A549 (cell line): ENCODE results near the gene GSTO1. TPM values are rescaled to one million over a fixed set of nuclear protein-coding genes. Genes with fewer than 3 reads are reported as not detected.

ENCODE experiments used
- ATAC-seq, 2 experiments: fragments of 200-7000 bp in 1 of 2; fragments of >200 bp in 1 of 2; cut with Nextera tagmentation in 1 of 2; cut with Tn5 transposase in 1 of 2; 3 replicates each; pipeline versions ENCODE4 v1.8.0 to v1.9.1; 2018 to 2020; ENCODE audit warnings: mild to moderate bottlenecking in 1 of 2, moderate library complexity in 1 of 2
- CTCF ChIA-PET: fragments of 300-600 bp; sonication (Branson Sonifier 250); formaldehyde crosslinking; extraction: SDS; loops from one replicate; lab custom pipeline; 2021; ENCODE audit warnings: antibody characterized with exemption, inconsistent platforms; lab: Yijun Ruan, JAX
- POLR2A ChIA-PET: fragments of 350-600 bp; formaldehyde crosslinking; extraction: SDS; loops from one replicate; lab custom pipeline; 2021; ENCODE audit warnings: antibody characterized with exemption, inconsistent platforms; lab: Yijun Ruan, JAX
- DNase-seq, 2 experiments: peaks; one replicate each; pipeline versions ENCODE4 v3.0.0 to v3.0.0-alpha.2; 2011 to 2016; ENCODE audit warnings: low read depth in 1 of 2, low spot score in 1 of 2
- FAIRE-seq: peaks from 2 replicates; lab custom pipeline; 2011; peaks lifted over from hg19 to GRCh38; lab: Jason Lieb, UNC
- H3K27ac ChIP-seq, 2 experiments: fragments of >200 bp; sonication (Bioruptor Twin); formaldehyde crosslinking; 3 replicates each; pipeline ENCODE4 v1.5.1; 2016 to 2017
- H3K4me1 ChIP-seq: fragments of >200 bp; sonication (Bioruptor Twin); formaldehyde crosslinking; 3 replicates; pipeline ENCODE4 v1.6.1; 2016
- H3K4me2 ChIP-seq: fragments of >200 bp; sonication (Bioruptor Twin); formaldehyde crosslinking; 3 replicates; pipeline ENCODE4 v1.6.1; 2016
- H3K4me3 ChIP-seq: fragments of >200 bp; sonication (Bioruptor Twin); formaldehyde crosslinking; 3 replicates; pipeline ENCODE4 v1.5.1; 2016
- H3K9me3 ChIP-seq: fragments of >200 bp; sonication (Bioruptor Twin); formaldehyde crosslinking; 3 replicates; pipeline ENCODE4 v1.6.1; 2016
- CHD2 ChIP-seq: fragments of 150-350 bp; IDR thresholded peaks from 2 replicates; pipeline ENCODE4 v1.6.1; 2014; ENCODE audit warnings: low read length; ENCODE audit not compliant: partially characterized antibody
- FOXS1 ChIP-seq: fragments of 250-450 bp; sonication (Bioruptor Pico); IDR thresholded peaks from 2 replicates; pipeline ENCODE4 v1.5.0; 2020; ENCODE audit warnings: mild to moderate bottlenecking, moderate library complexity
- HOXB13 ChIP-seq: fragments of 250-450 bp; sonication (Bioruptor Pico); IDR thresholded peaks from 2 replicates; pipeline ENCODE4 v1.5.0; 2020; ENCODE audit warnings: low read depth, mild to moderate bottlenecking, moderate library complexity
- JUN ChIP-seq, 2 experiments: fragments of >200 bp; sonication (Bioruptor Twin); formaldehyde crosslinking; IDR thresholded peaks; 2 replicates in 1 of 2; 3 replicates in 1 of 2; pipeline ENCODE4 v1.6.1; 2016 to 2017
- KDM5A ChIP-seq: fragments of 200-600 bp; sonication (generic); IDR thresholded peaks from 2 replicates; pipeline ENCODE4 v1.6.1; 2016; ENCODE audit warnings: antibody characterized with exemption, mild to moderate bottlenecking
- MAFK ChIP-seq: fragments of 450-650 bp; IDR thresholded peaks from 2 replicates; pipeline ENCODE4 v1.6.1; 2014; ENCODE audit not compliant: partially characterized antibody
- NPAS2 ChIP-seq: fragments of 250-450 bp; sonication (Bioruptor Pico); IDR thresholded peaks from 2 replicates; pipeline ENCODE4 v1.8.0; 2022; ENCODE audit warnings: mild to moderate bottlenecking, moderate library complexity, borderline replicate concordance
- PHF8 ChIP-seq: fragments of 200-600 bp; sonication (generic); IDR thresholded peaks from 2 replicates; pipeline ENCODE4 v1.6.1; 2016; ENCODE audit warnings: low read depth, mild to moderate bottlenecking, antibody characterized with exemption, moderate library complexity, borderline replicate concordance
- POLR2A ChIP-seq: IDR thresholded peaks from 2 replicates; pipeline ENCODE4 v1.6.1; 2012; ENCODE audit warnings: mild to moderate bottlenecking, low read length
- RFX5 ChIP-seq: fragments of 450-650 bp; IDR thresholded peaks from 2 replicates; pipeline ENCODE4 v1.7.1; 2014; ENCODE audit warnings: antibody characterized with exemption, mild to moderate bottlenecking, moderate library complexity
- RNF2 ChIP-seq: fragments of 200-600 bp; sonication (generic); IDR thresholded peaks from 2 replicates; pipeline ENCODE4 v1.6.1; 2016; ENCODE audit warnings: low read depth, mild to moderate bottlenecking, antibody characterized with exemption, moderate library complexity, borderline replicate concordance
- SMC3 ChIP-seq: fragments of >200 bp; sonication (Bioruptor Twin); formaldehyde crosslinking; IDR thresholded peaks from 3 replicates; pipeline ENCODE4 v1.6.1; 2018; ENCODE audit warnings: inconsistent platforms
- SREBF2 ChIP-seq: fragments of 450-650 bp; IDR thresholded peaks from 2 replicates; pipeline ENCODE4 v1.6.1; 2014; ENCODE audit warnings: mild to moderate bottlenecking, moderate library complexity
- ZNF302 ChIP-seq: fragments of 250-450 bp; sonication (Bioruptor Pico); IDR thresholded peaks from 2 replicates; pipeline ENCODE4 v1.9.0; 2021; ENCODE audit warnings: inconsistent platforms, mild to moderate bottlenecking, moderate library complexity
- ZSCAN20 ChIP-seq: fragments of 250-450 bp; sonication (Bioruptor Pico); IDR thresholded peaks from 2 replicates; pipeline ENCODE4 v1.8.0; 2022; ENCODE audit warnings: mild to moderate bottlenecking, moderate library complexity
- WGBS: methylation state at CpG from one replicate; pipeline ENCODE4 v1.1.6; 2017; ENCODE audit errors: missing lambda C conversion rate; 5-methylcytosine and 5-hydroxymethylcytosine counted together
- polyA plus RNA-seq, 4 experiments: library from polyadenylated mRNA; depleted of rRNA in 3 of 4; stranded (reverse); fragments of >200 nt; fragmentation: RNase III in 1 of 4; extraction: RNeasy Plus Mini Kit Qiagen cat#74134 plus additional on column Dnase treatment in 1 of 4; gene quantifications; 2 replicates in 3 of 4; 3 replicates in 1 of 4; pipeline ENCODE4 v1.2.3, GENCODE V29; 2011 to 2017
- TF ChIP-seq, protein P1 (sequence below): fragments of 200-600 bp; sonication (generic); IDR thresholded peaks from 2 replicates; pipeline ENCODE4 v1.6.1; 2016; ENCODE audit warnings: antibody characterized with exemption, mild to moderate bottlenecking, moderate library complexity
- TF ChIP-seq, protein P2 (sequence below): IDR thresholded peaks from 2 replicates; pipeline ENCODE4 v1.6.1; 2012; ENCODE audit warnings: low read depth, borderline replicate concordance
- TF ChIP-seq, protein P3 (sequence below): fragments of >200 bp; sonication (Bioruptor Twin); formaldehyde crosslinking; IDR thresholded peaks from 3 replicates; pipeline ENCODE4 v1.6.1; 2016
- TF ChIP-seq, protein P4 (sequence below): fragments of >200 bp; sonication (Bioruptor Twin); formaldehyde crosslinking; IDR thresholded peaks from 2 replicates; pipeline ENCODE4 v1.6.1; 2016
- TF ChIP-seq, protein P5 (sequence below): IDR thresholded peaks from 2 replicates; pipeline ENCODE4 v1.6.1; 2012
- TF ChIP-seq, protein P6 (sequence below): fragments of 450-650 bp; IDR thresholded peaks from 2 replicates; pipeline ENCODE4 v1.6.1; 2014; ENCODE audit warnings: antibody characterized with exemption

The GSTO1 gene
- polyA plus RNA-seq, 2 of the 4 experiments (the other 2 are of a cell fraction), result 163 to 204 TPM

DNA sequence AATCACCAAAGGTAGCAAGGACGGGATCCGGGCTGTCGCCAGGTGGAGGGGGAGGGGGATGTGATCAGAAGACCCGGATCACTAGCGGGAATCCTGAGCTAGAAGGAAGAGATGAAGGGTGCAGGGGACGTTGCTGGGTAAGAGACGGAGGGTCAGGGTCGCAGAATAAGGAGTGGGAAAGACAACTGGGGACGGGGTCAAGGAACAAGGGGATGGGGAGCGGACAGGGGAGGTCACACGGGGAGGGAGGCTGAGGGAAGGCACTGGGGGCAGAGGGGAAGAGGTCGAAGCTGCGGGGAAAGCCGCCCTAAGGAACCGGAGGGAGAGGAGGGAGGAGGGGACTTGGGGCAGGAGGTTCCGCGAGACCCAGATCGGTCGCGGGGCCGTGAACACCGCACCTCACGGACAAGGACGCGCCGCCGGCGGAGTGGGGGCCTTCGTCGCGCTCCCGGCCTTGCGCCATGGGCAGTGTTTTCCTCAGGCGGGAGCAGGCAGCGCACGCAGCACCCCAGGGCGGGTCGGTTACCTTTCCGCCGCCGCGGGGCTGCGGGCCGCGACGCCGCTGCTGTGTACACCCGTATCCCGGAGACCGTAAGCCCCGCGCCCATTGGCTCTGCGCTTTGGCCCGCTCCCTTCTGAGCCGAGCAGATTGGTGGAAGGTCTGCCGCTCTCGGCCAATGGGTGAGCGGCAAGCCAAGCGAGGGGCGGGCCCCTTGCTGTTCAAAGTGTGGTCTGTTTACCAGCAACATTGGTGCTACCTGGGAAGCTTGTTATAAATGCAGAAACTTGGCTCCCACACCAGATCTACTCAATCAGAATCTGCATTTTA is 22.7 kb upstream of the GSTO1 start, which contains the start of gene CFAP43 (continued):
- TF ChIP-seq, protein P1, sequence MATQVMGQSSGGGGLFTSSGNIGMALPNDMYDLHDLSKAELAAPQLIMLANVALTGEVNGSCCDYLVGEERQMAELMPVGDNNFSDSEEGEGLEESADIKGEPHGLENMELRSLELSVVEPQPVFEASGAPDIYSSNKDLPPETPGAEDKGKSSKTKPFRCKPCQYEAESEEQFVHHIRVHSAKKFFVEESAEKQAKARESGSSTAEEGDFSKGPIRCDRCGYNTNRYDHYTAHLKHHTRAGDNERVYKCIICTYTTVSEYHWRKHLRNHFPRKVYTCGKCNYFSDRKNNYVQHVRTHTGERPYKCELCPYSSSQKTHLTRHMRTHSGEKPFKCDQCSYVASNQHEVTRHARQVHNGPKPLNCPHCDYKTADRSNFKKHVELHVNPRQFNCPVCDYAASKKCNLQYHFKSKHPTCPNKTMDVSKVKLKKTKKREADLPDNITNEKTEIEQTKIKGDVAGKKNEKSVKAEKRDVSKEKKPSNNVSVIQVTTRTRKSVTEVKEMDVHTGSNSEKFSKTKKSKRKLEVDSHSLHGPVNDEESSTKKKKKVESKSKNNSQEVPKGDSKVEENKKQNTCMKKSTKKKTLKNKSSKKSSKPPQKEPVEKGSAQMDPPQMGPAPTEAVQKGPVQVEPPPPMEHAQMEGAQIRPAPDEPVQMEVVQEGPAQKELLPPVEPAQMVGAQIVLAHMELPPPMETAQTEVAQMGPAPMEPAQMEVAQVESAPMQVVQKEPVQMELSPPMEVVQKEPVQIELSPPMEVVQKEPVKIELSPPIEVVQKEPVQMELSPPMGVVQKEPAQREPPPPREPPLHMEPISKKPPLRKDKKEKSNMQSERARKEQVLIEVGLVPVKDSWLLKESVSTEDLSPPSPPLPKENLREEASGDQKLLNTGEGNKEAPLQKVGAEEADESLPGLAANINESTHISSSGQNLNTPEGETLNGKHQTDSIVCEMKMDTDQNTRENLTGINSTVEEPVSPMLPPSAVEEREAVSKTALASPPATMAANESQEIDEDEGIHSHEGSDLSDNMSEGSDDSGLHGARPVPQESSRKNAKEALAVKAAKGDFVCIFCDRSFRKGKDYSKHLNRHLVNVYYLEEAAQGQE, result peak; percentile 61
- TF ChIP-seq ZSCAN20 (CRISPR knock-in tag) (no peak), ZNF302 (CRISPR knock-in tag) (no peak), PHF8 (peak; percentile 82)
- TF ChIP-seq, protein P2, sequence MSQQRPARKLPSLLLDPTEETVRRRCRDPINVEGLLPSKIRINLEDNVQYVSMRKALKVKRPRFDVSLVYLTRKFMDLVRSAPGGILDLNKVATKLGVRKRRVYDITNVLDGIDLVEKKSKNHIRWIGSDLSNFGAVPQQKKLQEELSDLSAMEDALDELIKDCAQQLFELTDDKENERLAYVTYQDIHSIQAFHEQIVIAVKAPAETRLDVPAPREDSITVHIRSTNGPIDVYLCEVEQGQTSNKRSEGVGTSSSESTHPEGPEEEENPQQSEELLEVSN, result peak; percentile 55
- TF ChIP-seq, protein P3, sequence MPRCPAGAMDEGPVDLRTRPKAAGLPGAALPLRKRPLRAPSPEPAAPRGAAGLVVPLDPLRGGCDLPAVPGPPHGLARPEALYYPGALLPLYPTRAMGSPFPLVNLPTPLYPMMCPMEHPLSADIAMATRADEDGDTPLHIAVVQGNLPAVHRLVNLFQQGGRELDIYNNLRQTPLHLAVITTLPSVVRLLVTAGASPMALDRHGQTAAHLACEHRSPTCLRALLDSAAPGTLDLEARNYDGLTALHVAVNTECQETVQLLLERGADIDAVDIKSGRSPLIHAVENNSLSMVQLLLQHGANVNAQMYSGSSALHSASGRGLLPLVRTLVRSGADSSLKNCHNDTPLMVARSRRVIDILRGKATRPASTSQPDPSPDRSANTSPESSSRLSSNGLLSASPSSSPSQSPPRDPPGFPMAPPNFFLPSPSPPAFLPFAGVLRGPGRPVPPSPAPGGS, result no peak

DNA sequence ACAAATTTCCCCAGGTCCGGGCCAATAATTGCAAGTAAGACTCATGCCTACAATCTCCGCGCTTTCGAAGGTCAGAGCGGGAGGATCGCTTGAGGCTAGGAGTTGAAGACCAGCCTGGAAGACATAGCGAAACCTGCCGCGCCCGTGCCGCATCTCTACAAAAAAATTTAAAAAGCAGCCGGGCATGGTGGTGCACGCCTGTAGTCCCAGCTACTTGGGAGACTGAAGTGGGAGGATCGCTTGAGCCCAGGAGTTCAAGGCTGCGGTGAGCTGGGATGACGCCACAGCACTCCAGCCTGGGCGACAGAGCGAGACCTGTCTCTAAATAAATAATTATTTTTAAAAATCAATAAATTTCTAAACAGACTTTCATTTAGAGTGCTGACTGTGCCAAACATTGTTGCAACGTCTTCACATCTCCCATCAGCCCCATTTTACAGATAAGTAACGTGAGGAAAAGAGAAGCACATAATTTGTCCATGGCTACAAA is 22.0 kb upstream of the GSTO1 start:
- no peak for FAIRE-seq
- Histone ChIP-seq H3K4me1 (peaks cover 15% of the 10 kb centered on the region), H3K27ac (peak overlapping the region; percentile 50 to 85; a peak in 4 of 6 replicates), H3K4me2 (peak overlapping the region; percentile 69), H3K9me3 (no peaks in the 10 kb centered on the region), H3K4me3 (peak overlapping the region; percentile 81)
- ChIA-PET POLR2A (interaction anchor here (1.4 kb wide), 1 partner anchor 22 kb away, joined by 6 read pairs; the partner anchor contains the start of gene GSTO1), CTCF (interaction anchor here (1.4 to 1.7 kb wide), 2 partner anchors 16 to 111 kb away, joined by 4 read pairs; partner anchors contain the start of gene SFR1)
- peak; percentile 54 to 60 for ATAC-seq
- TF ChIP-seq NPAS2 (CRISPR knock-in tag) (no peak), POLR2A (no peak), HOXB13 (CRISPR knock-in tag) (0 out of 2 replicates have a peak, but pooled peaks have one; percentile 19), KDM5A (peak; percentile 38; the same call in 1 of the 2 replicates), JUN (IDR thresholded peaks at IDR 0.05) (0 out of 5 replicates have a peak, but pooled peaks of 1 of the 2 experiments have one; percentile 8), RNF2 (peak; percentile 46; the same call in 1 of the 2 replicates)
- 4% methylated on average over 20 of the region's 20 CpGs for WGBS
- no peak for DNase-seq

DNA sequence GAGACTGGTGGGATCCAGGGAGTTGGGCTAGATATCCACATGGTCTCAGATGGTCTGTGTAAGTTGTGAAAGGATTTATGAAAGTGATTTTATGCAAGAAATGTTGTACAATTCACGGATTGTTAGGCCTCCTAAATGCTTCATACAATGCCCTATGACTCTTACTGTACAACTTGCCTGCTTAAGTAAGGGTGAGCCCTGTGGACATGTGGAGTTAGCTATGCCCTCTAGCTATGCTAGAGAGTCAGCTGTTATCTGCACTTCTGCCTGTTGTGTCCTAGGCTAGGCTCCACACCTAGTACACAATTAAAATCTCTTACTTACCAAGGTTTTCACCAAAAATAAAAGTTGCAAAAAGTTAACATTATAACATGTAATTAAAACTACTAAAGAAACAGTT is 20.9 kb upstream of the GSTO1 start:
- 20% methylated on average over 1 of the region's 1 CpG for WGBS
- FAIRE-seq (peak; percentile 74), DNase-seq (peak in 1 of 2 experiments; percentile 23), ATAC-seq (no peak)
- POLR2A ChIA-PET, result no interaction called here
- TF ChIP-seq, protein P4, sequence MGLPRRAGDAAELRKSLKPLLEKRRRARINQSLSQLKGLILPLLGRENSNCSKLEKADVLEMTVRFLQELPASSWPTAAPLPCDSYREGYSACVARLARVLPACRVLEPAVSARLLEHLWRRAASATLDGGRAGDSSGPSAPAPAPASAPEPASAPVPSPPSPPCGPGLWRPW, result no peak
- no peak for TF ChIP-seq RFX5
- no peak for TF ChIP-seq FOXS1
- TF ChIP-seq MAFK, result no peak
- TF ChIP-seq, protein P5, sequence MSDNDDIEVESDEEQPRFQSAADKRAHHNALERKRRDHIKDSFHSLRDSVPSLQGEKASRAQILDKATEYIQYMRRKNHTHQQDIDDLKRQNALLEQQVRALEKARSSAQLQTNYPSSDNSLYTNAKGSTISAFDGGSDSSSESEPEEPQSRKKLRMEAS, result no peak
- TF ChIP-seq, protein P6, sequence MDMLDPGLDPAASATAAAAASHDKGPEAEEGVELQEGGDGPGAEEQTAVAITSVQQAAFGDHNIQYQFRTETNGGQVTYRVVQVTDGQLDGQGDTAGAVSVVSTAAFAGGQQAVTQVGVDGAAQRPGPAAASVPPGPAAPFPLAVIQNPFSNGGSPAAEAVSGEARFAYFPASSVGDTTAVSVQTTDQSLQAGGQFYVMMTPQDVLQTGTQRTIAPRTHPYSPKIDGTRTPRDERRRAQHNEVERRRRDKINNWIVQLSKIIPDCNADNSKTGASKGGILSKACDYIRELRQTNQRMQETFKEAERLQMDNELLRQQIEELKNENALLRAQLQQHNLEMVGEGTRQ, result no peak
- no peak for TF ChIP-seq SMC3
- TF ChIP-seq SREBF2, result no peak
- TF ChIP-seq RNF2, result no peak
- no peak for TF ChIP-seq NPAS2 (CRISPR knock-in tag)
- TF ChIP-seq CHD2, result no peak
- CTCF ChIA-PET, result no interaction called here
- Histone ChIP-seq H3K4me1 (peaks cover 15% of the 10 kb centered on the region), H3K27ac (no peak overlapping the region), H3K4me2 (peak overlapping the region; percentile 69), H3K4me3 (no peak overlapping the region), H3K9me3 (no peaks in the 10 kb centered on the region)
